ENCODE results near the gene SLITRK3.

DNA sequence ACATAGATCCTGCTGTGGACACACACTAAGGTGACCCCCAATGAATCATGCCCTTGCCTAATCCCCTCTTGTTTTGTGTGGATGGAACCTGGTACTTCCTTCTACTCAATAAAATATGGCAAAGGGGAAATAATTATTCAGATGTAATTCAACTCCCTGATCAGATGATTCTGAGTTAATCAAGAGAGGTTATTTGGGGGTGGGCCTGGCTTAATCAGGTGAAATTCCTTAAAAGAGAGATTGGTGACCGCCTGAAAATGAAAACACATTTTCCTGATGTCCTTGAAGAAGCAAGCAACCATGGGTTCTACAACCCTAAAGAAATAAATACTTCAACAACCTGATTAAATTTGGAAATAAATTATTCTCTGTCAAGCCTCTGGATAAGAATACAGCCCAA is 8.3 kb upstream of the SLITRK3 start:
- no peak for TF ChIP-seq POLR2A (IDR thresholded peaks at IDR 0.05)
- TF ChIP-seq CTCF (IDR thresholded peaks at IDR 0.05), result no peak
